Smooth muscle cell (in vitro differentiated cells): Measurements from ENCODE around the gene TUSC1. TPM values are rescaled to one million over a fixed set of nuclear protein-coding genes. Genes with fewer than 3 reads are reported as not detected.

Source experiments
- DNase-seq: peaks from one replicate; lab custom pipeline; 2025; ENCODE audit not compliant: unreplicated experiment; lab: John Stamatoyannopoulos, UW
- H2AFZ ChIP-seq: fragments of 200-600 bp; sonication (generic); 2 replicates; pipeline ENCODE4 v1.6.0; 2016; ENCODE audit warnings: antibody characterized with exemption, low read depth, mild to moderate bottlenecking
- H3F3A ChIP-seq: fragments of 200-600 bp; sonication (generic); 2 replicates; pipeline ENCODE4 v1.6.0; 2017; ENCODE audit warnings: antibody characterized with exemption, low read depth
- H3K27ac ChIP-seq: fragments of 200-600 bp; sonication (generic); 2 replicates; pipeline ENCODE4 v1.5.1; 2016; ENCODE audit warnings: low read depth, mild to moderate bottlenecking
- H3K27me3 ChIP-seq: fragments of 200-600 bp; sonication (generic); 2 replicates; pipeline ENCODE4 v1.6.1; 2016; ENCODE audit warnings: low read depth, mild to moderate bottlenecking
- H3K36me3 ChIP-seq: fragments of 200-600 bp; sonication (generic); 2 replicates; pipeline ENCODE4 v1.5.1; 2016; ENCODE audit warnings: low read depth
- H3K4me1 ChIP-seq: fragments of 200-600 bp; sonication (generic); 2 replicates; pipeline ENCODE4 v1.5.1; 2016; ENCODE audit warnings: low read depth
- H3K4me2 ChIP-seq: fragments of 200-600 bp; sonication (generic); 2 replicates; pipeline ENCODE4 v1.6.0; 2016; ENCODE audit warnings: mild to moderate bottlenecking
- H3K4me3 ChIP-seq: fragments of 200-600 bp; sonication (generic); 2 replicates; pipeline ENCODE4 v1.5.1; 2016; ENCODE audit warnings: mild to moderate bottlenecking
- H3K79me2 ChIP-seq: fragments of 200-600 bp; sonication (generic); 2 replicates; pipeline ENCODE4 v1.6.0; 2016; ENCODE audit warnings: low read depth, mild to moderate bottlenecking
- H3K9ac ChIP-seq: fragments of 200-600 bp; sonication (generic); 2 replicates; pipeline ENCODE4 v1.6.0; 2016; ENCODE audit warnings: low read depth
- H3K9me3 ChIP-seq: fragments of 200-600 bp; sonication (generic); replicated peaks from 2 replicates; pipeline ENCODE4 v1.5.1; 2016; ENCODE audit warnings: low read depth
- H4K20me1 ChIP-seq: fragments of 200-600 bp; sonication (generic); 2 replicates; pipeline ENCODE4 v1.6.0; 2016; ENCODE audit warnings: low read depth
- WGBS: methylation state at CpG from one replicate; pipeline ENCODE4 v1.1.7; 2016; ENCODE audit warnings: low lambda C conversion rate; 5-methylcytosine and 5-hydroxymethylcytosine counted together
- polyA plus RNA-seq: library from polyadenylated mRNA; unstranded; fragments of >200 nt; fragmentation: Nextera tagmentation; extraction: Ambion mirVana; gene quantifications from 2 replicates; pipeline ENCODE4 v1.2.1, GENCODE V29; 2016
- total RNA-seq: library from RNA; depleted of rRNA; stranded (reverse); fragments of >200 nt; gene quantifications from 2 replicates; pipeline ENCODE4 v1.2.3, GENCODE V29; 2014
- TF ChIP-seq, protein P1 (sequence below): fragments of 200-600 bp; sonication (generic); IDR thresholded peaks from 2 replicates; pipeline ENCODE4 v1.5.1; 2017; ENCODE audit warnings: borderline replicate concordance, mild to moderate bottlenecking, antibody characterized with exemption; ENCODE audit not compliant: insufficient read depth, poor library complexity, severe bottlenecking

The TUSC1 gene
- total RNA-seq (6.4 and 7.9 TPM in 2 replicates), polyA plus RNA-seq (10.6 and 11.5 TPM in 2 replicates)

DNA sequence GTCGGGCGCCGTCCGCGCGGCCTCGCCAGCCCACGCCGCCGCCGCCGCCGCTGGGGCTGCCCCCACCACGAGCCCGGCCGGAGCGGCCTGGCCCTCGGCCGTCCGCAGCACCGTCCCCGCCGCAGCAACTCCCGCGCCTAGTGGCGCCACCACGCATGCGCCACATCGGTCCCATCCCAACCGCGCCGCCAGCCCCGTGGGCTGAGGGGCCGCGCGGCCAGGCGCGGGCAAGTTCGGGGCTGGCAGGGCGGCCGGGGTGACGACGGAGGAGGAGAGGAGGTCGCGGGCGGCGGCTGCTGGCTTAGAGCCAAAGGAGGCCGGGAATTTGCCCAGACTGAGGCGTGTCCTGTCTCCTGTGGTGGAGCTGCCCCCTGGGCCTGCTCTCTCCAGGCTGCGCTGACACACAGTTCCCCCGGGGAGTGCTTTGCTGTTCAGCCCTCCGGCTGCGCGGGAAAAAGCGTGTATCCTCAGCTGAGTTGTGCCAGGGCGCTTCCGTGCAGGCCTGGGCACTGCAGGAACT is at the start of gene TUSC1:
TUSC1 (minus strand) TSS at position 298 of the 520 bp plus-strand sequence; CDS start at position 166, 132 bp downstream.
- Histone ChIP-seq H3K9me3 (no peaks in the 10 kb centered on the region), H3K27me3 (no peaks in the 10 kb centered on the region), H3K4me2 (peak within 1 kb of the TSS; percentile 80), H3K9ac (peak within 1 kb of the TSS; percentile 73), H3K4me3 (peak within 1 kb of the TSS; percentile 59), H3K4me1 (no peaks in the 10 kb centered on the region), H3K27ac (peak within 1 kb of the TSS; percentile 86), H4K20me1 (no peaks in the 10 kb centered on the region), H3K79me2 (no peaks in the 10 kb centered on the region), H3F3A (peaks cover 7% of the 10 kb centered on the region), H3K36me3 (no peaks in the 10 kb centered on the region), H2AFZ (peak within 1 kb of the TSS; percentile 65)
- TF ChIP-seq, protein P1, sequence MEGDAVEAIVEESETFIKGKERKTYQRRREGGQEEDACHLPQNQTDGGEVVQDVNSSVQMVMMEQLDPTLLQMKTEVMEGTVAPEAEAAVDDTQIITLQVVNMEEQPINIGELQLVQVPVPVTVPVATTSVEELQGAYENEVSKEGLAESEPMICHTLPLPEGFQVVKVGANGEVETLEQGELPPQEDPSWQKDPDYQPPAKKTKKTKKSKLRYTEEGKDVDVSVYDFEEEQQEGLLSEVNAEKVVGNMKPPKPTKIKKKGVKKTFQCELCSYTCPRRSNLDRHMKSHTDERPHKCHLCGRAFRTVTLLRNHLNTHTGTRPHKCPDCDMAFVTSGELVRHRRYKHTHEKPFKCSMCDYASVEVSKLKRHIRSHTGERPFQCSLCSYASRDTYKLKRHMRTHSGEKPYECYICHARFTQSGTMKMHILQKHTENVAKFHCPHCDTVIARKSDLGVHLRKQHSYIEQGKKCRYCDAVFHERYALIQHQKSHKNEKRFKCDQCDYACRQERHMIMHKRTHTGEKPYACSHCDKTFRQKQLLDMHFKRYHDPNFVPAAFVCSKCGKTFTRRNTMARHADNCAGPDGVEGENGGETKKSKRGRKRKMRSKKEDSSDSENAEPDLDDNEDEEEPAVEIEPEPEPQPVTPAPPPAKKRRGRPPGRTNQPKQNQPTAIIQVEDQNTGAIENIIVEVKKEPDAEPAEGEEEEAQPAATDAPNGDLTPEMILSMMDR, result no peak
- WGBS, result 28% methylated on average over 33 of the region's 57 CpGs
- DNase-seq, result peak; percentile 41

DNA sequence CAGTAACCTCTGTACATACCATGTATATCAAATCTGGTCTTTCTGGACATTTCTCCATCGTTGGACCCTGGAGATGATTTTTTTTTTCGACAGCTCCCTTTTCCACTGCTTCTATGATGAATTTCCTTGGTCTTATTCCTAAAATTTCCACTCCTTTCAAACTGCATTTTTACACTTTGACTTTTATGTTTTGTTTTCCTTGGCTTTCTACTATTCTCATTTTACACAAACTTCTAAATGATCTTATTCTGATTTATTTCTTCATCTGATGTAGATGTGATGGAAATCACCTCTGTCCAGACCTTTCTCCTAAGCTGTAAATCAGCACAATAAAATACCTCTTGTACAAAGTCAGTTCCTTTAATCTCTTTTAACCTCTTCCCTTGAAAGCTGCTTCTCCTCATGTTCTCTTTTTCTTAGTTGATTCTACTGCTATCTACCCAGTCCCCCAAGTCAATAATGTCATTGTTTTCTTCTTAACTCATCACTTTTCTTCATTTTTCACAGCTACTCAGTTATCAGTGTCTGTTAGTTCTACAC is 48.7 kb upstream of the TUSC1 start:
- Histone ChIP-seq H3K36me3 (no peaks in the 10 kb centered on the region), H3K79me2 (no peaks in the 10 kb centered on the region), H3K4me1 (no peaks in the 10 kb centered on the region), H3K27me3 (no peaks in the 10 kb centered on the region), H3K9ac (no peak overlapping the region), H3K9me3 (no peaks in the 10 kb centered on the region), H3F3A (no peaks in the 10 kb centered on the region), H4K20me1 (no peaks in the 10 kb centered on the region), H2AFZ (no peak overlapping the region), H3K4me2 (no peak overlapping the region), H3K27ac (no peak overlapping the region), H3K4me3 (no peak overlapping the region)
- DNase-seq, result no peak
- WGBS, result 88% methylated on average over 2 of the region's 2 CpGs
- TF ChIP-seq, protein P1, result no peak

DNA sequence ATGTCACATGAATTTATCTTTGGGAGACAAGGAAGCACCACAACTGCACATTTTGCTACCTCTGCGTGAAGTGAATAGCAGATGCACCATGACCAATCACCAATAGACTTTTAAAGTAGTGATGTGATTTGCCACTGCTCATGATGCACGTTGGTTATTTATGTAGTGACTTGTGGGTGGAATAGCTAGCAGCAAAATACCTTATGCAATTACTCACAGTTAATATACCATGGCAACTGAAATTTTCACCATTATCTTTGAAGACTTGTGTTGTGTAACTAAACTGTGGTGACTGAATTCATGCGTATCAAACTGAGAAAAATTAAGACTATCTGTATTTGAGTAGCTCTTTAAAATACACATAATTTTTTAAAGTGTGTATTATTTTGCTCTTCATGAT is 46.2 kb upstream of the TUSC1 start:
- Histone ChIP-seq H3K27me3 (no peaks in the 10 kb centered on the region), H3K27ac (peak overlapping the region; percentile 49), H3K79me2 (no peaks in the 10 kb centered on the region), H2AFZ (no peak overlapping the region), H3K9me3 (no peaks in the 10 kb centered on the region), H3K4me2 (peak overlapping the region; percentile 34), H3K9ac (no peak overlapping the region), H3K36me3 (no peaks in the 10 kb centered on the region), H3K4me3 (no peak overlapping the region), H3F3A (no peaks in the 10 kb centered on the region), H4K20me1 (no peaks in the 10 kb centered on the region), H3K4me1 (peaks cover 8% of the 10 kb centered on the region)
- TF ChIP-seq, protein P1, result no peak
- DNase-seq, result no peak
- 46% methylated on average over 3 of the region's 3 CpGs for WGBS
